GM18505 (cell line): ENCODE data around the gene PTPN7.

Experiments used
- ATAC-seq: cut with Tn5 transposase; IDR thresholded peaks from one replicate; pipeline ENCODE4 v1.9.1; 2021; ENCODE audit not compliant: unreplicated experiment
- POLR2A ChIP-seq: IDR thresholded peaks from 4 replicates; pipeline ENCODE4 v1.6.1; 2011; ENCODE audit warnings: borderline replicate concordance; ENCODE audit not compliant: insufficient read depth, insufficient read length; ENCODE audit errors: extremely low read depth

PTPN7 gene

DNA sequence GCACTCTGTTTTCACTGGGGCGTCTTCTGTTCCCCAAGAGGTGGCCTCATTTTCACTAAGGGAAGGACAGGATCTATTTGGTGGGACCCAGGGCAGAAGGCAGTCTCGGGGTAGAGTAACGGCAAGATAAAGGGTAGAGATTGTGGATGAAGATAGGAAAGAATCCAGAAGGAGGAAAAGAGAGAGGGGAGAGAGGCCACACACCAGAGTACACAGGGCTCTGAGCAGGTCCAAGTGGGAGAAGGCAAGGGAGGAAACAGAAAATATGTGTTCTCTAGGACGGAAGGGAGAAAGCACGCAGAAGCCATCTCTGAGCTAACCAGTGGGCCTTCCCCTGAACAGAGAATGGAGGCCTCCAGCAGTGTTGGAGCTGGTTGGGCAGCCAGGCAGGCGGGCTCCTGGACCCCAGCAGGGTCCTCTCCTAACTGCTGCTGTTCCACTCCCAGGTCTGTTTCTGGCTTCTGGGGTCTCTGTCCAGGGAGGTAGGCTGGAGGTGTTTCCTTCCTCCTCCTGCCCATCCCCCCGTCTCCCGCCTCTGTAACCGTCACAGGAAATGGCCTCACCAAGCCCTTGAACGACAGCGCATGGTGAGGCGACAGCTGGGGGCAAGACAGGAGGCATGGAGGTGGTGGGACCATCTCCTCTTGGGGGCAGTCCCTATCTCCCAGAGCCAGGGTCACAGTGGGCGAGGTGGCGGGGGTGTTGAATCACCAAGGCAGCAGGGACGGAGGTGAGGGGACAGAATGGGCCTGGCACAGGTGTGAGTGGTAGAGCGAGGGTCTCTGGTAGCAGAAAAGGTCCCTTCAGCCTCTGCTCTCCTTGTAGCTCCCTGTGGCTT, 649 bp downstream of the PTPN7 start:
- TF ChIP-seq POLR2A, result peak; percentile 60

DNA sequence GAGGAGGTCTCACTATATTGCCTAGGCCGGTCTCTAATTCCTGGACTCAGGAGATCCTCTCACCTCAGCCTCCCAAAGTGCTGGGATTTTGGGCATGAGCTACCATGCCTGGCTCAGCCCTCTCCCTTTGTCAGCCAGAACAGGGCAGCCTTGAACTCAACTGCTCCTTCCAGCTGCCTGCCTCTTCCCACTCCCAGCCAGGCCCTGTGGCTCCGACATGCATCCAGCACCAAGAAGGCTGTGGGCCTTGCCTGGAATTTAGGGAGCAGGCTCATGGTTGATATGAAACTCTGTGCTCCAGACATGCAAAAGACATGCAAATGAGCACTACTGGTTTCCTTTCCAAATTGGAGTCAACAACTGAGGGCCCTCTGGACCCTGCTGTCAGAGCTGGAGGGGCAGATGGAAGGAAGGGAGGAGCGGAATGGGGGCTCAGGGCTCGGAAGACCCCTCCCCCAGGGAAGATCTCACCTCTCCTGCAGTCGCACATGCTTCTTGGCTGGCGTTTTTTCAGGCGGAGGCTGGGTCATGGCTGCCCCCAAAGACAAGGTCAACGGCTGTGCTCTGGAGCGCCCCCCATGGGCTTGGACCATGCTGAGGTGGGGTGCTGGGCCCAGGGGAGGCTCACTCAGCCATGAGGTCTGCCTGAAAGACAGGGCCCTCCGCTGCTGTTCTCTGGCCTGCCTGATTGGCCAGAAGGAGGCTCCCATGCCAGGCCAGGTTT, 1.4 kb downstream of the PTPN7 start:
- ATAC-seq, result no peak
- peak; percentile 37 for TF ChIP-seq POLR2A

More for the DNA sequence above, 649 bp downstream of the PTPN7 start:
- no peak for ATAC-seq

DNA sequence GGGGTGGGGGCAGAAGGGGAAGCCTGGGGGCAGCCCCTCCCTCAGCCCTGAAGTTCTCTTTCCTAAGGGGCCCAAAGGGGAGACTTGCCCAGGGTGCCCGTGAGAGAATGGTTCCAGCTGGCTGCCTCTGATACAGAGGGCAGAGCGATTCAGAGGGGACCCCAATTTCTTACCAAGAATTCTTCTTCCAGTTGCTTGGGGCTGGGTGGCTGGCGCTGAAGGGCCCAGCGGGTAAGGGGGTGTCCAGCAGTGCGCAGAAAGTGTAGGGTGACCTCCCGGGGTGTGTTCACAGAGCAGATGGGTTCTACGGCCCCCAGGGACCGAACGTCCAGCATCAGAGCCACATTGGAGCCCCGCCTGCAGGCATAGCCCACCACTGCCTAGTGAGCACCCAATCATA, 2.5 kb downstream of the PTPN7 start:
- TF ChIP-seq POLR2A, result no peak
- no peak for ATAC-seq

DNA sequence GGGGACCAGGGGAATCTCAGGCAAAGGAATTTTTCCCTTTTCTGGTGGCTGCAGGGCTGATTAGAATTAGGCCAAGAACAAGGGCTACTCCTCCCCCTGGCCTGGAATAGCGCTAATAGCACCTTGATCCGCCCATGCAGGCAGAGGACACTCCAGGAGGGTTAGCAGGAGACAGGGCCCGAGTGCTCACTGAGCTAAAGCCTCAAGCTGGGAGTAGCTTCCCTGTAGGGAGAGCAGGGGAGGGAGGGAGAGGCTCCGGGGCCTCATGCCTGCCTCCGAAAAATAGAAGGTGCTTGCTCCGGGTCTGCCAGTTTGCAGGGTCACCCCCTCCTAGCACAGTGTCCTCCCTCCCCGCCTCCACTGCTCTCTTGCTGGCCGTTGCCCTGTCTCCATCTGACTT, 3.8 kb downstream of the PTPN7 start:
- no peak for ATAC-seq
- no peak for TF ChIP-seq POLR2A

- no peak for TF ChIP-seq POLR2A
- ATAC-seq, result no peak
Observed at GRCh38 chr1:202155478-202156021, 4.9 kb downstream of the PTPN7 start.

DNA sequence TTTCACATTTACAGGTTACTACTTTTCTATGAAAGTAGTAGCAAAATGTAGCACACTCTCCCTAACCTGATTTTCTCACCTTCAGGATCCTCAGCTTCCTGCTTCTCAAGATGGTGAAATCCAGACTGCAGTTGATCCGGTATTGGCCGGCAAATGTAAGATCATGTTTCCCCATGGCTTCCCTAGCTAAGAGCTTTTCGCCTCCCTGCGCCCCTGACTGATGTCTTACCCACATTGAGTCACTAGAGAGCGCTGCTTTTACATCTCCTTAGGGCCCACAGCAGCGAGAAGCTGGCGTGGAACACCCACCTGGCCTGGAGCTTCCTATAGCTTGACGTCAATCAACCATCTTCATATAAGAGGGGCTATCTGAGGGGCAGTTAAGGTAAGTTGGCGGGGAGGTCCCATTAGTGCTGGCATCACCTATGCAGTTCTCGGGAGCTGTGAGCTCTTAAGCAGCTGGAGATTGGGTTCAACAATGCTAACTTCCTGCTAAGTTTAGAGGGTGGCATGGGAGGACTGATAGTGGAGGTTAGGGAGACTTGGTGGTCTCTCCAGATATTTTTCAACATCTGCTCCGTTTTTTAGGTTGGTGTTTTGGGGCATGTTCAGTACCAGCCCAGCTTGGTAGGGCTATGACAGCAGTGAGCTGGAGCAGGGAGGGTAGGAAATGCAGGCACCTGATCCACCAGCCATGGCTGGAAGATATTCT, 5.5 kb downstream of the PTPN7 start:
- no peak for TF ChIP-seq POLR2A
- no peak for ATAC-seq

GRCh38 chr1:202154148-202154765, 6.1 kb downstream of the PTPN7 start:
- no peak for TF ChIP-seq POLR2A
- ATAC-seq, result no peak

GRCh38 chr1:202153284-202153683, 7.1 kb downstream of the PTPN7 start:
- no peak for ATAC-seq
- TF ChIP-seq POLR2A, result no peak

DNA sequence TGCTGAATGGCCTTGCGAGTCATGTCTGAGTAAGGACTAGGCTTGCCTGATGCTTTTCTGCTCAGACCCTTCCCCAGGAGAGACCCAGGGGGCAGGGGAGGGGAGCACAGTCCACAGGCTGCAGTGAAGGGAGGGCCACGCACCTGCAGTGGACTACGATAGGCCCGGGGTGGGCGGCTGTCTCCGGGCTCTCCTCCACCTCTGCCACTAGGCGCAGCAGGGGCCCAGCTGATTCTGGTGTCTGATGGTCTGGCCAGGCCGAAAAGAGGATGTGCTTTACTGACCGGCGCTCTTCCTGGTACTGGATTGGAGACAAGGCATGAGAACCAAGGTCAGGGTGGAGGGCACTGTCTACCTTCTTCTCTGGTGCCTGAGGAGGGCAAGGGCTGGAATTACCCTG, 8.0 kb downstream of the PTPN7 start:
- ATAC-seq, result no peak
- no peak for TF ChIP-seq POLR2A

GRCh38 chr1:202151045-202151444, 9.4 kb downstream of the PTPN7 start:
- no peak for TF ChIP-seq POLR2A
- ATAC-seq, result no peak

GRCh38 chr1:202150602-202151001, 9.8 kb downstream of the PTPN7 start:
- TF ChIP-seq POLR2A, result peak; percentile 30
- no peak for ATAC-seq

- TF ChIP-seq POLR2A, result no peak
- ATAC-seq, result no peak
Observed at GRCh38 chr1:202150187-202150586, 10.2 kb downstream of the PTPN7 start.

DNA sequence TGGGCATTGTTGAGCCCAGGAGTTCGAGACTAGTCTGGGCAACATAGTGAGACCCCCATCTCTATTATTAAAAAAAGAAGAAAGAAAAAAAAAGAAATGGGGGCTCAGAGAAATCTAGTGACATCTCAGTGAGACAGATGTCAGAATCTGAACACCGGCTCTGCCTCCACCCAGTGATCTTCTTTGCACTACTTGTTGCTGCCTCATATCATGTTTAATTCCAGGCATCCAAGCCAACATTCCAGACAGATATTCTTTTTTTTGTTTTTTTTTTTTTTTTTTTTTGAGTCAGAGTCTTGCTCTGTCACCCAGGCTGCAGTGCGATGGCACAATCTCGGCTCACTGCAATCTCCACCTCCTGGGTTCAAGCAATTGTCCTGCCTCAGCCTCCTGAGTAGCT, 10.8 kb downstream of the PTPN7 start:
- TF ChIP-seq POLR2A, result no peak
- ATAC-seq, result no peak
